ENCODE data around the gene POLG.

POLG gene

GRCh38 chr15:89319678-89320077, 14.9 kb downstream of the POLG start:
- Histone ChIP-seq H3K4me1 (ENCODE audit: insufficient read depth, low read length) (no peaks in the 10 kb centered on the region), H3K36me3 (ENCODE audit: insufficient read depth, low read length) (peaks cover 95% of the 10 kb centered on the region), H3K27me3 (ENCODE audit: control insufficient read depth in 1 of 2, insufficient read depth in 2 of 2, low read length in 2 of 2) (no peaks in the 10 kb centered on the region), H3K9ac (ENCODE audit: low read length) (no peak overlapping the region), H3K9me3 (ENCODE audit: low read length) (no peaks in the 10 kb centered on the region), H3K4me3 (ENCODE audit: low read depth in 1 of 2, low read length in 2 of 2) (no peak overlapping the region), H3K27ac (ENCODE audit: low read depth, low read length) (no peak overlapping the region)

DNA sequence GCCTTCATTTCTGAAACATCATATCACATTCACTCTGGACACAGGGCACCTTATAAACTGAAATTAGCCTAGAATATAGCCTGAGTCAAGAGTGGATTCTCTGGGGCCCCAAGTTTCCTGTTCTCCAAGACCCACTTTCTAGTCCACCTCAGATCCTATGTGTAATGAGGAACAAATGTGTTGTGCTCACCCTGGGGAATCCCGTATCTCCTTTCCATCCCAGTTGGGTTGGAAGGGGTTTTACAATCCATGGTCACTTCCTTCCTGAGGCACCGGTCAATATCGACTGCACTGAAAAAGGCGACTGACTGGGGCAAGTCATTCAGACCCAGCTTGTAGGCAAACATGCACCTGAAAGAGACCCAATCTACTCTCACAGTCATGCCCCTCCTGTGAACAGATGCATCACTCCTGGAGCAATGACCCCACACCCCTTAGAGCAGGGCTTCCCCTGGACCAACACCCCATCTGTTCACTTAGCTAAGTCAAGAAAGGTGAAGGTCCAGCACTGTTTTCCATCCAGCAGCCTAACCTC, 17.4 kb downstream of the POLG start:
- Histone ChIP-seq H3K4me3 (ENCODE audit: low read depth in 1 of 2, low read length in 2 of 2) (no peak overlapping the region), H3K9me3 (ENCODE audit: low read length) (no peaks in the 10 kb centered on the region), H3K36me3 (ENCODE audit: insufficient read depth, low read length) (peaks cover 70% of the 10 kb centered on the region), H3K9ac (ENCODE audit: low read length) (no peak overlapping the region), H3K4me1 (ENCODE audit: insufficient read depth, low read length) (no peaks in the 10 kb centered on the region), H3K27me3 (ENCODE audit: control insufficient read depth in 1 of 2, insufficient read depth in 2 of 2, low read length in 2 of 2) (no peaks in the 10 kb centered on the region), H3K27ac (ENCODE audit: low read depth, low read length) (no peak overlapping the region)

GRCh38 chr15:89316504-89316903, 18.1 kb downstream of the POLG start:
- Histone ChIP-seq H3K9me3 (ENCODE audit: low read length) (no peaks in the 10 kb centered on the region), H3K27me3 (ENCODE audit: control insufficient read depth in 1 of 2, insufficient read depth in 2 of 2, low read length in 2 of 2) (no peaks in the 10 kb centered on the region), H3K4me3 (ENCODE audit: low read depth in 1 of 2, low read length in 2 of 2) (no peak overlapping the region), H3K27ac (ENCODE audit: low read depth, low read length) (no peak overlapping the region), H3K36me3 (ENCODE audit: insufficient read depth, low read length) (peaks cover 63% of the 10 kb centered on the region), H3K4me1 (ENCODE audit: insufficient read depth, low read length) (no peaks in the 10 kb centered on the region), H3K9ac (ENCODE audit: low read length) (no peak overlapping the region)

DNA sequence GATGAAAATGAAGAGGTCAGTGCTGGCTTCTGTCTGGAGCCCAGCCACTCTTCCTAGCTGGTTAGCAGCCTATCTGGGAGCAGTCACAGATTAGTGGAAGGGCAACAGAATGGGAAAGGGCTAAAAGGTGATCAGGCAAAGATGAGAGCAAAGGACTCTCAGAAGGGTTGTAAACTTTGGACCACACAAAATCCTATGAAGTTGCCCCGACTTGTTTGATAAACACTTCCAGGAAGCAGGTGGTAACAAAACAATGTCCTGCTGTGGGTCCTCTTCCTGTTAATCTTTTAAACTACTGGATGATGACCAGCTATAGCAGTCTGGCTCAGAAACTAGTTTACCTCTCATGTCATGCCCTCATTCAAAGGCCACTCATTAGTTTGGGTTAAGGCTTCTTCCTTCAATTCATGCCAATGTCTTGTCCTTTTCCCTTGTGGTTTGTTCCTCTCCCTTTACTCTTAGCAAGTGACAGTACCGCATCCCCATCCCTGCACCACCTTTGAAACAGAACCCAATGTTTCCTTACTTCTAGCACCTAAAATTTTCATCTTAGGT, 19.2 kb downstream of the POLG start:
- Histone ChIP-seq H3K4me3 (ENCODE audit: low read depth in 1 of 2, low read length in 2 of 2) (no peak overlapping the region), H3K9ac (ENCODE audit: low read length) (no peak overlapping the region), H3K9me3 (ENCODE audit: low read length) (no peaks in the 10 kb centered on the region), H3K4me1 (ENCODE audit: insufficient read depth, low read length) (no peaks in the 10 kb centered on the region), H3K27me3 (ENCODE audit: control insufficient read depth in 1 of 2, insufficient read depth in 2 of 2, low read length in 2 of 2) (no peaks in the 10 kb centered on the region), H3K27ac (ENCODE audit: low read depth, low read length) (no peak overlapping the region), H3K36me3 (ENCODE audit: insufficient read depth, low read length) (peaks cover 52% of the 10 kb centered on the region)

- no peaks in the 10 kb centered on the region for H3K27me3 ChIP-seq (ENCODE audit: control insufficient read depth in 1 of 2, insufficient read depth in 2 of 2, low read length in 2 of 2)
- peaks cover 3% of the 10 kb centered on the region for H3K36me3 ChIP-seq (ENCODE audit: insufficient read depth, low read length)
- H3K27ac ChIP-seq (ENCODE audit: low read depth, low read length), result no peak overlapping the region
- H3K4me1 ChIP-seq (ENCODE audit: insufficient read depth, low read length), result no peaks in the 10 kb centered on the region
- H3K9ac ChIP-seq (ENCODE audit: low read length), result no peak overlapping the region
- H3K9me3 ChIP-seq (ENCODE audit: low read length), result no peaks in the 10 kb centered on the region
- no peak overlapping the region for H3K4me3 ChIP-seq (ENCODE audit: low read depth in 1 of 2, low read length in 2 of 2)
Measured at GRCh38 chr15:89309993-89310392, 24.6 kb downstream of the POLG start.

GRCh38 chr15:89308236-89308635, 26.4 kb downstream of the POLG start:
- Histone ChIP-seq H3K4me1 (ENCODE audit: insufficient read depth, low read length) (no peaks in the 10 kb centered on the region), H3K36me3 (ENCODE audit: insufficient read depth, low read length) (no peaks in the 10 kb centered on the region), H3K4me3 (ENCODE audit: low read depth in 1 of 2, low read length in 2 of 2) (no peak overlapping the region), H3K9ac (ENCODE audit: low read length) (no peak overlapping the region), H3K27me3 (ENCODE audit: control insufficient read depth in 1 of 2, insufficient read depth in 2 of 2, low read length in 2 of 2) (no peaks in the 10 kb centered on the region), H3K27ac (ENCODE audit: low read depth, low read length) (no peak overlapping the region), H3K9me3 (ENCODE audit: low read length) (no peaks in the 10 kb centered on the region)

DNA sequence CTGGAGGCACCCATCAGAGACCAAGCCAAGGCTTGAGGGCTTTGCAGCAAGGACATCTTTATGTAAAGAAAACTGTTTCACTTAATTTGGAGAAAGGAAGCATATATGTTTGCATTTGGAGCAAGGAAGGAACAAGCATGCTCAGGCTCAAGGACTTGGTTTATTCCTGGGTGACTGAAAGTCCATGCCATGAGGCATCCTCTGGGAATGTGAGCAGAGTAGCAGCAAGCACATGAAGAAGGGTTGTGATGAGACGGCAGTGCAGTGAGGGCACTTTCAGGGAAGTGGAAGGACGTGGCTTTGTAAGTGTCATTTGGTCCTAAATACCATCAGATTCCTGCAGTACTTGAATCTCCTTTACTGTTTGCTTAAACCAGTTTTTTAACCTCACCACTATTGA, 26.8 kb downstream of the POLG start:
- Histone ChIP-seq H3K27me3 (ENCODE audit: control insufficient read depth in 1 of 2, insufficient read depth in 2 of 2, low read length in 2 of 2) (no peaks in the 10 kb centered on the region), H3K4me1 (ENCODE audit: insufficient read depth, low read length) (no peaks in the 10 kb centered on the region), H3K9me3 (ENCODE audit: low read length) (no peaks in the 10 kb centered on the region), H3K27ac (ENCODE audit: low read depth, low read length) (no peak overlapping the region), H3K36me3 (ENCODE audit: insufficient read depth, low read length) (no peaks in the 10 kb centered on the region), H3K9ac (ENCODE audit: low read length) (no peak overlapping the region), H3K4me3 (ENCODE audit: low read depth in 1 of 2, low read length in 2 of 2) (no peak overlapping the region)

DNA sequence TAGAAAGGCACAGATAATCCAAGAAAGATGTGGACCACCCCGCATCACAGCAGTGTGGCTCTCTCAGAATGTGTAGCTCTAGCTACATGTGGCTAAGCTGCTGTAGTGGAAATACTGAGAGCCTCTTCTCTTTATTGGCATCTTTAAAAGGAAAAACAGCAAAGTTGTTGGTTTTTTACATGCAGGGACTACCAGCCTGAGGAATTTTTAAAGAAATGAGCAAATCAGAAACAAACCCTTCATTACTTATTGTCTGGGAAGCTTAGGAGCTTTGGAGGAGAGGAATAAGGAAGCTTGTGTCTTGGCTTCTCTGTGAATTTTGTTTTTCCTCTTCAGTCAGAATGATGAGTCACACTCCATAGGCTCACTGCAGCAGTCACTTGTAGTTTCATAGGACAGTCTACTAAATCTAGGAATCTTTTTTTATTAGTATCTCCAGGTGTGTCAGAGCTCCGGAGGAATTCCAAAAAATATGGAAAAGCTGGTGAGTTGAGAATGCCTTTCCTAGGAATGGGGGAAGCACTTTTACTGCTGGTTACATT, 27.5 kb downstream of the POLG start:
- H3K4me3 ChIP-seq (ENCODE audit: low read depth in 1 of 2, low read length in 2 of 2), result no peak overlapping the region
- H3K36me3 ChIP-seq (ENCODE audit: insufficient read depth, low read length), result no peaks in the 10 kb centered on the region

DNA sequence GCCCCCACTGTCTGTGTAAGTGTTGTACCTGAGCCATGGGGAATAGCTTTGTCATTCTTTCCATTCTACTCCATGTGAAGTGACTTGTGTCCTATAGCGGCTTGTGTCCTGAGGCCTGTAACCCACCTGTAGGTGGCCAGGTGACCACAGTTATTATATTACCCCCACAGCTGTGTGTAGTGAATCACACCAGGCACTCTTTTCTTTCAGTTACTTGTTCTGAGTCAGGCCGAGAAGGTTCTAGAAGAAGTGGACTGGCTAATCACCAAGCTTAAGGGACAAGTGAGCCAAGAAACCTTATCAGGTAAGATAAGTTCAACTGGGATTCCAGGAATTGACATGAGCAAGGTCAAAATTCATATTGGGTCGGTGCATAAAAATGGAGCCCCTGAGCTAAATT, 29.2 kb downstream of the POLG start:
- Histone ChIP-seq H3K27me3 (ENCODE audit: control insufficient read depth in 1 of 2, insufficient read depth in 2 of 2, low read length in 2 of 2) (no peaks in the 10 kb centered on the region), H3K4me3 (ENCODE audit: low read depth in 1 of 2, low read length in 2 of 2) (no peak overlapping the region), H3K9me3 (ENCODE audit: low read length) (no peaks in the 10 kb centered on the region), H3K27ac (ENCODE audit: low read depth, low read length) (no peak overlapping the region), H3K36me3 (ENCODE audit: insufficient read depth, low read length) (no peaks in the 10 kb centered on the region), H3K4me1 (ENCODE audit: insufficient read depth, low read length) (no peaks in the 10 kb centered on the region), H3K9ac (ENCODE audit: low read length) (no peak overlapping the region)

More for the DNA sequence above, 27.5 kb downstream of the POLG start:
- Histone ChIP-seq H3K9ac (ENCODE audit: low read length) (no peak overlapping the region), H3K27me3 (ENCODE audit: control insufficient read depth in 1 of 2, insufficient read depth in 2 of 2, low read length in 2 of 2) (no peaks in the 10 kb centered on the region), H3K9me3 (ENCODE audit: low read length) (no peaks in the 10 kb centered on the region), H3K4me1 (ENCODE audit: insufficient read depth, low read length) (no peaks in the 10 kb centered on the region), H3K27ac (ENCODE audit: low read depth, low read length) (no peak overlapping the region)

DNA sequence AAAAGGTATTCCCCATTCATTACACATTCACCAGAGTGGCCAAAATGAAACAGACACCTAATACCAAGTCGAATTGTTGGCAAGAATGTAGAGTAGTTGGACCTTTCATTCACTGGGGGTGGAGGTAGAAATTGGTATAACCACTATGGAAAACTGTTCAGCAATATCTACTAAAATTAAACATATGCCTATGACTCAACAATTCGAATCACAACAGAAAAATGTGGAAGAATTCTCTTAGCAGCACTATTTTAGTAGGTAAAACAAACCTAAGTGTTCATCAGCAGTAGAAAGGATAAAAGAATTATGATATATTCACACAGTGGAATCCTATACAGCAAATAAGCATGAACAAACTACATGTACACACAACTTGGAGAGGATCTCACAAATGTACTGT, 30.6 kb downstream of the POLG start:
- Histone ChIP-seq H3K36me3 (ENCODE audit: insufficient read depth, low read length) (no peaks in the 10 kb centered on the region), H3K9ac (ENCODE audit: low read length) (no peak overlapping the region), H3K27ac (ENCODE audit: low read depth, low read length) (no peak overlapping the region), H3K9me3 (ENCODE audit: low read length) (no peaks in the 10 kb centered on the region), H3K27me3 (ENCODE audit: control insufficient read depth in 1 of 2, insufficient read depth in 2 of 2, low read length in 2 of 2) (no peaks in the 10 kb centered on the region), H3K4me1 (ENCODE audit: insufficient read depth, low read length) (no peaks in the 10 kb centered on the region), H3K4me3 (ENCODE audit: low read depth in 1 of 2, low read length in 2 of 2) (no peak overlapping the region)

DNA sequence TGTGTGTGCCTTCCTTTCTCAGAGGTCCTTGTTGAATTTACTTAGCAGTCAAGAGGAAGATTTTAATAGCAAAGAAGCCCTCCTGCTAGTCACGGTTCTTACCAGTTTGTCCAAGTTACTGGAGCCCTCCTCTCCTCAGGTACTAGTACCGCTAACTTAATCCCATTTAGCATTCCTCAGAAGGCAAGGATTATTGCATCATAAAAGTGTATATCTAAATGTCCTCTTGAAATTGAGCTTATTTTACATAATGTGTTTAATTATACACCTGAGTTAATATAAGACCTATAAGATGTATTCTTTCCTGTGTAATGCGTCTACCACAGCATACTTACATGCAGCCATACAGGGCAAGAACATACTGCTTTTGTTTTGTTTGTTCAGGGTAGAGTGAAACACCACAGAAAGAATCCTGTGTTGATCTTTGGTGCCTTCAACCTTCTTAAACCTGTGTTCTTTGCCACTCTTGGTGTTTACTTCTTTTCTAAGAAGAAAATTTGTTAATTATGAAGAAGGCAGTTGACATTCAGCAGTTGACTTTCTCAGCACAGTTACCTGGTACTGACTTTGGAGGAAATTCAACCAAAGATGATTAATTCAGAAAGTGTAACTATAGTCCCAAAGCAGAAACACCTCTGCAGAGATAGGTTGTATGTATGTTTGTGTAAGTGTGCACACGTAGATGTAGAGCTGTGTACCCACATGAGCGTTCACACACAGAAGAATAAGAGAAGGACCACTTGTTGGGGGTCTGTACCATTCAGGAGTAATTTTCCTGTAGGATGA, 33.1 kb downstream of the POLG start:
- Histone ChIP-seq H3K36me3 (ENCODE audit: insufficient read depth, low read length) (no peaks in the 10 kb centered on the region), H3K4me3 (ENCODE audit: low read depth in 1 of 2, low read length in 2 of 2) (no peak overlapping the region), H3K4me1 (ENCODE audit: insufficient read depth, low read length) (no peaks in the 10 kb centered on the region), H3K27me3 (ENCODE audit: control insufficient read depth in 1 of 2, insufficient read depth in 2 of 2, low read length in 2 of 2) (no peaks in the 10 kb centered on the region), H3K9ac (ENCODE audit: low read length) (no peak overlapping the region), H3K9me3 (ENCODE audit: low read length) (no peaks in the 10 kb centered on the region), H3K27ac (ENCODE audit: low read depth, low read length) (no peak overlapping the region)
